Retina (tissue), 1 donor: Measurements from ENCODE around the gene HS1BP3.

Experiments
- DNase-seq: peaks from one replicate; pipeline ENCODE4 v3.0.0-alpha.2; 2016

The HS1BP3 gene

DNA sequence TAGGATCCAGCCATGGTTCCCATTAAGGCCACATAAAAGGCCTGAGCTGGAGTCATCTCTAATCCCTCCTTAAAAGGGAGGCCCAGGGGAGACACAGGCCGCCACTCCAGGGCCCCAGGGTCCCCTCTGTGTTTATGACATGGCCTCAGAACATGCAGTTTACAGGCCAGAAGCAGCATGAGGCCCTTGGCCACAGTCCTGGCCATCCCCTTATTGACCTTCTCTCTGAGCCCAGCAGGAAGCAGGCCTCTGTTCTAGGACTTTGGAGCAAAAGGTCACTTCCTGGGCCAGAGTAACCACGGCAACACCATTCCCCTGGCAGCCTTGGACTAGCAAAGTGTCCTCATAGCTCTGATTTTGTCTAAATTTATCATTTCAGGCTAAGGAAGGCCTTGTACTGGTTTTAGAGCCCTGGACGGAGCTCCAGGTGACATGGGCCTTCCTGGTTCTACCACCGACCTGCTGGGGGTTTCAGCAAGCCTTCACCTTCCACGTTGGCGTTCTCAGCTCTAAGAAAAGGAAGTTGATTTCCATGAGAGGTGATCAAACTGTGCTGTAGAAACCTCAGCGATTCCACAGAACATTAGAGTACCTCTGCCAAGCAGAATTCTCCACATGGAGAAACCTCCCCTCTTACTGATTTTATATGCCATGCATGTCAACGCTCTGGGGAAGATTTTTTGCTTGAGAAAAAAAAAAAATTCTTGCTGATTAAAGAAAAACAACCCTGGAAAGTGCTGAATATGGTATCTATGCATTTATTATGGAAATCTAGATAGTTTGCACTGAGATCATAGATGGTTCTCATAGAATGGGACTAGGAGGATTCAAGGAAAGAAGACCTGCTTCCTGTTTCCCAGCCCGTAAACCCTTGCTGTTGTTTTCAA lies 53.7 kb downstream of the HS1BP3 start:
- DNase-seq: no peak

DNA sequence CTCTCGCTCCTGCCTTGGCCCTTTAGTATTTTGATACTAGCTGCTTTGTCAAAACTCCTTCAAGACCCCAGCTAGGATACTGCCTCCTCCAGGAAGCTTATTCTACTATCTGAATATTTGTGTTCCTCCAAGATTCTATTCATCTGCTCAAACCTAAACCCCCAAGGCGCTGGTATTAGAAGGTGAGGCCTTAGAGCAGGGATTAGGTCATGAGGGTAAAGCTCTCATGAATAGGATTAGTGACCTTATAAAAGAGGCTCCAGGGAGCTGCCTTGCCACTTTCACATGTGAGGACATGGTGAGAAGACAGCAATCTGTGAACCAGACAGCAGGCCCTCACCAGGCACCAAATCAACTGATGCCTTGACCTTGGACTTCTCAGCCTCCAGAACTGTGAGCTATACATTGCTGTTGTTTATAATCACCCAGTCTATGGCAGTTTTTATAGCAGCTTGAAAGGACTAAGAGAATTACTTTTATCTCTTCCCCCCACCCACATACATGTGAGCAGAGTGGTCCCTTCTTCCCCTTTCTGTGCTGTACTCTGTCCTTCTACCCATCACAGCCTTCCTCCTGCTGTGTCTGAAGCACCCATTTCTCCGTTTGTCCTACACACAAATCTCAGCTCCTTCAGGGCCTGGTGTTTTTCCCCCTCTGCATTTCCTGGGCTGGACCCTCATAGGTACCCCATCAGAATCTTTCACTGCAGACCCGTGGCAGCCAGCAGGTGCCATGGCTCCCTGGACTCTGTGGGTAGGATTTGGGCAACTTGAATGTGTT lies 54.5 kb downstream of the HS1BP3 start:
- DNase-seq: no peak

DNA sequence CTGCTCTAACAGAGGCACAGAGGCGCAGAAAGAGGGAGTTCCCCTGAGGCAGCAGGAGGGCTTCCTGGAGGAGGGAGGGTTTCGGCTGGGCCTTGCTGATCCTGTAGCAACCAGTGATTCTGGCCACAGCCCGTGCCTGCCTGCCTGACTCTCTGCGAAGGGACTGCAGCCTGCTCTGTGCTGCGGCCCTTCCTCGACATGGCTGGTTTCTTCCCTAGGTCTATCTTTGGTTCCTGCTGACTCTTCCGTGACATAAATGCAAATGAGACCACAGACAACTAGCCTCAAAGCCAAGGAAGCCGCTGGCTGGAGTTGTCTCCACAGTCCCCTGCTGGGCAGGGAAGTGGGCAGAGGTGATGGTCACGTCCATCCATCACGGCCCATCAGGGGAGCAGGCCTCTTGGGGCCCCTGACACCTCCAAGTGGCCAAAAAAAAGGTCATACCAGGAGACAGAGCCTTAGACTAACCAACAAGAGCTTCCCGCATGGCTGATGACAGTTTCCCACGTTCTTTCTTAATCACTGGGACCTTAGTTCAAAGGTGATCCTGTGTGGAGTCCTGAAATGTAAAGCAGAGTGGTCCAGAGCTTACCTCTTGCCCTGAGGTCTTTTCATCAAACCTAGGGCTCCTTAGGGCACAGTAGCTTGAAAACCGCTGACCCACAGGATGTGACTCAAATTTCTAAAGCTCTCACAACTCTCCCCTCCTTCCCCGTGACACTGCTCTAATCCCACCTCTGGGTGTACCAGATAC lies 55.3 kb downstream of the HS1BP3 start:
- no peak for DNase-seq

DNA sequence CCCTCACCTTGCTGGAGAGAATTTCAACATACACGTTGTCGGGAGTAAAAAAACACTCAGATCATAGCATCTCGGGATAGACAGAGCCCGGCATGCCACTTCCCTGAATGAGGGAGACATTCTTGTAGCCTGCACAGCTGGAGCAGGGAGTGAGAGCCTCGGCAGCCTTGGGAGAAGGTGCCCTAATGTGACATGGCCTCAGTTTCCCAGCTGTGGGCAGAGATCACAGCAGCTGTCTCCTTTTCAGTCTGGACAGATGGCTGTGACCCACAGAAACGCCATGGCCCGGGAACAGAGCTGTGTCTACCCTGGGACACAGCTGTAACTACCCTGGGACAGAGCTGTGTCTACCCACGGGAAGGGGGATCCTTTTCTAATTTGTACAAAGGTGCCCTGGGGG lies 55.9 kb downstream of the HS1BP3 start:
- DNase-seq: no peak

DNA sequence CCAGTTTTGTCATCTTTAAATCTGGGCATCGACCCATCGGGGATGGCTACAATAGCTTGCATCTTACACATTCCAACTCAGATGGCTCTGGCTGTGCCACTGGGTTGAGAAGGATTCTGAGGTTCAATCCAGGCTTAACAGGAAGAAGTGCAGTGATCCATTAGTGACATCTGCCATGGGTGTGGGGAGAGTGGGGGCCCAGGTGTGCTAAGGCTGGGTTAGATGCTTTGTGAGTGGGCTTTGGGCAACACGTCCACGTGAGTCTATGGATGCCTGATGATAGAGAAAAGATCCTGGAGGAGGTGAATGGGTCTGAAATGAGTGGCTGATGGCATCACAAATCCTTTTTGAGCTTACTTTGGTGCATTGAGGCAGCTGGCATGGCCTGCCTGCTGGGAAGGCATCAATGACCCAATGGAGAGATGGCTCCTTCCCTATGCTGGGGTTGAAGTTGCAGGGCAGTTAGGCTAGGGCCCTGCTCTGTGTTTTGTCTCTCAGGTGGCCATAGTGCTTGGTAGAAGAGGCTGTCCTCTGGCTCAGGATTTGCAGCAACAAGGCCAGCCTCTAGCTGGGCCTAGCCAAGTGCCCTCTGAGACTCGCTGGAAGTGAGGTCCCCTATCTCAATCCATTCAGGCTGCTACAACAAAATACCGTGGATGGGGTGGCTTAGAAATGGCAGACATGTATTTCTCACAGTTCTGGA lies 56.7 kb downstream of the HS1BP3 start:
- DNase-seq: no peak

DNA sequence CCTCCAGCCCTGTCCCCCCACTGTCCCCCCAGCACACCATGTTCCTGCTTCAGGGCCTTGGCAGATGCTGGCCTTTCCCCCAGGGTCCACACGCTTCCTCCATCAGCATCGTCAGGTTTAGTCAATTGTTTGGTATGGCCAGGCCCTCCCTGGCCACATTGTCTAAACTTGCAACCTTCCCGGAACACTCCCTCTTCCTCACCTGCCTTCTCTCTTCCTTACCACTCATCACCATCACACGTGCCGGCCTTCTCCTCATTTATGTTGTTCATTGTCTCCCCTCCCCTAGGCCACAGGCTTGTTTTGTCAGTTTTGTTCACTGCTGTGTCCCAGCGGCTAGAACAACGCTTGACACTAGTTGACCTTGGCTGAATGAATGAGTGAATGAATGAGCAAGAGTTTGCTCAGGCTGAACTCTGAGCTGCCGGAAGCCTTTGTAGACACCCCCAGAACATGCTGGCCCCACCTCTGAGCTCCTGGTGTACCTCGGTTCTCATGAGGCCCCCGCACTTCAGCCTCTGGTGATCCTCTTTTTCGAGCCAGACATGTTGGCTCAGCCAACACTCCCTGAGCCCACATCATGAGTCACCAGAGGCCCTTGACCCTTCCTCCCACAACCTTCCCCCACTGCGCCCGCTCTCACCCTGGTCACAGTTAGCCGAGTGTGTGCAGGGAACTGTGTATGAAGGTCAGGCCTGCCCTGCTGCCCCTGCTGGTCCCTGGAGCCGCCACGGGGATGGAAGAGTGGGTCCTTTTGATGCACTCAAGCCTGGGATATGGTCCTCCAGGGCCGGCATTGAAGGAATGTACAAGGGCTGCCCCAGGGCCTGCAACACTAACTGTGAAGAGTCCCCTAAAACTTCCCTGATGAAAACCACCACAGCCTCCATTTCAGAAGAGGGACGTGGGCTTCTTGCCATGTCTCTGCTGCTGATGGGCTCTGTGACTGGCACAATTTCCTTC lies 57.5 kb downstream of the HS1BP3 start:
- DNase-seq: no peak

DNA sequence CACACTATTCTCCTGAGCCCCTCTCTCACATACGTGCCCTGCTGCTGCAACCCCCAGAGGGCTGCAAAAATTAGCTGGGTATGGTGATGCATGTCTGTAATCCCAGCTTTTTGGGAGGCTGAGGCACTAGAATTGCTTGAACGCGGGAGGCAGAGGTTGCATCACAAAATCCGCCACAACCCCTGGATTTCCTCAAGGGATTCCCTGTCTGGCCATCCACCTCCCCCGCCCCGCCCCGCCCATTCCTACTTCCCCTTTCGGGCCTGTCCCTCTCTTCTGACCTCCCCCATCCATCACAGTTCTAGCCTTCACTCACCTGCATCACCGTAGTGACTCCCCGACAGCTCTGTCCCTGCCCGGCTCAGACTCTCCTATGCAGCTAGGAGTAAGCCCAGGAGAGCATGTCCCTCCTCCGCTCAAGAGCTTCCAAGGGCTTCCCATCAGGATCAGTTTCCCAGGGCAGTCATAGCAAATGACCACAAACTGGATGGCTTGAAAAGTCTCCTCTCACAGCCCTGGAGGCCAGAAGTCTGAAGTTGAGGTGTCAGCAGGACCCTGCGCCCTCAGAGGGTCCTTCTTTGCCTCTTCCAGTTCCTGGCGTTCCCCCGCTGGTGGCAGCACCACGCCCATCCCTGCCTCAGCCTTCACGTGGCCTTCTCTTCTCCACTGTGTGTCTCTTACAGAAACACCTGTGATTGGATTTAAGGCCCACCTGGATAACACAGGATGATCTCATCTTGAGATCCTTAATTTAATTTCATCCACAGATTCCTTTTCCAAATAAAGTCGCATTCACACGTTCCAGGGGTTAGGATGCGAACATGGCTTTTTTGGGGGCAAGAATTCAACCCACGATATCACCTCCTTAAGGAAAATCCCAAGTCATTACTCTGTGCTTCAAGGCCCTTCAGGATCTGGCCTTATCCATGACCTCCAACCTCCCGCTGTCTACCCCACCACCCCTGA lies 58.5 kb downstream of the HS1BP3 start:
- DNase-seq: no peak

DNA sequence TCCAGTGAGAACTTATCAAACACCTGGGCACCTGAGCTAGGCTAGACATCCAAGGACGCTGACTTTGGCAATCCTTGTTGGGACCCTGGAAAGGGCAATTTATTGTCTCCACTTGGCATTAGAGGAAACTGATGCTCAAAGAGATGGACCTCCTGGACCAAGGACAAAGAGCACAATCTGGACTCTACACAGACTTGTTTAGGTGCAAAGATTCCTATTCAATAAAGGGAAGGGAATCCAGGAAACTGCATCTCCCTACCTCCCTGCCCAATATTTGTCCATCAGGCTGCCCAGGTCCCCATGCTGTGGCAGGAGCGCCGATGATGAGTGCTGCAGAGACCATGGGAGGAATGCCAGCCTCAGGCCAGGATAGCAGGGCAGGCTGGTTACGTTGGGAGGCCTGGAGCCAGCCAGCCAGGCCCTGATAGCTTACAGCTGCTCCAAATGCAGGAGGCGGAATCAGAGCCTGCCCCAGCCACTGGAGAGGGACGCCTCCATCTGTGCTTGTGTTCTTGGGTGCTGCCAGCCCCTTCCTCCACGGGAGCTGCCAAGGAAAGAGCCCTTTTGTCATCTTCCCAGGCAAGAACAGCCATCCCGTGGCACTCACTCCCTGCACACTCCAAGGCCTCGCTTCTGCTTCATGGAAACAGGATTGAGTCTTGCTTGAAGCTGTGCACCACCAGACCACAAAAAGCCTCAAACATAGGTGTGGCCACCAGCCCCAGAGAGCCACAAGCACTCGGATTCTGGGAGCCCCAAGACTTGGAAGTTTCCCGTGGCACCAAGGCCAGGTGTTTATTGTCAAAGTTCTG lies 60.0 kb downstream of the HS1BP3 start:
- no peak for DNase-seq

DNA sequence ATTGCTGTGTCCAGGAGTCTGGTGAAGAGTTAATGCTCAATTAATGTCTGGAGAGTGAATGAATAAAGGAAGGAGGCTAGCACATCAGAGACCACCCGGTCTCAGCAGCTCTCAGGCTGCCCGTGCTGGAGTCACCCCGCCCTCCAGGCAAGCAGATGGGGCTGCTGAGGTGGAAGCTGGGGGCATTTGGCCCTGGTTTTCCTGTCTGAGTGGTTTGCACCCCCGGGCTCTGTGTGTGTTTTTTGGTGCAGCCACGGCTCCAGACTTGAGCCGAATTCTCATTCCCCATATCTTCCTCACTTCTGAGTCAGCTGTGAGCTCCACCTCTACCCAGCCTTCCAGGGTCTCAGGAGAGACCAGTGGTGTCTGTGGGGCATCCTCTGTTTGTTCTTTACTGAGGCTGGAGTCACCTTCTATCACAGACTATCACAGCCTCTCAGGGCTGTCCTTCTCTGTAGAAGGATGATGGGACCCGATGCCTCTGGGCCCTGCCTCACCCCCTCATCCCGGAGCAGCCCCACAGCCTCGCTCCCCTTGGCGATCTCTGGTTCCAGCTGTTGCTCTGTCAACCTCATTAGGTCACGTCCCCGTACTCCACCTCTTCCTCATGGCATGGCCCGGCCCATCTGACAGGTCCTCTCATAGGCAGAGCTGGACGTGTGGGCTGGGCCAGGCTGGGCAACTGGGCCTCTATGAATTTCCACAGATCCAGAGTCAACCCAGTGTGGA lies 60.8 kb downstream of the HS1BP3 start:
- no peak for DNase-seq

DNA sequence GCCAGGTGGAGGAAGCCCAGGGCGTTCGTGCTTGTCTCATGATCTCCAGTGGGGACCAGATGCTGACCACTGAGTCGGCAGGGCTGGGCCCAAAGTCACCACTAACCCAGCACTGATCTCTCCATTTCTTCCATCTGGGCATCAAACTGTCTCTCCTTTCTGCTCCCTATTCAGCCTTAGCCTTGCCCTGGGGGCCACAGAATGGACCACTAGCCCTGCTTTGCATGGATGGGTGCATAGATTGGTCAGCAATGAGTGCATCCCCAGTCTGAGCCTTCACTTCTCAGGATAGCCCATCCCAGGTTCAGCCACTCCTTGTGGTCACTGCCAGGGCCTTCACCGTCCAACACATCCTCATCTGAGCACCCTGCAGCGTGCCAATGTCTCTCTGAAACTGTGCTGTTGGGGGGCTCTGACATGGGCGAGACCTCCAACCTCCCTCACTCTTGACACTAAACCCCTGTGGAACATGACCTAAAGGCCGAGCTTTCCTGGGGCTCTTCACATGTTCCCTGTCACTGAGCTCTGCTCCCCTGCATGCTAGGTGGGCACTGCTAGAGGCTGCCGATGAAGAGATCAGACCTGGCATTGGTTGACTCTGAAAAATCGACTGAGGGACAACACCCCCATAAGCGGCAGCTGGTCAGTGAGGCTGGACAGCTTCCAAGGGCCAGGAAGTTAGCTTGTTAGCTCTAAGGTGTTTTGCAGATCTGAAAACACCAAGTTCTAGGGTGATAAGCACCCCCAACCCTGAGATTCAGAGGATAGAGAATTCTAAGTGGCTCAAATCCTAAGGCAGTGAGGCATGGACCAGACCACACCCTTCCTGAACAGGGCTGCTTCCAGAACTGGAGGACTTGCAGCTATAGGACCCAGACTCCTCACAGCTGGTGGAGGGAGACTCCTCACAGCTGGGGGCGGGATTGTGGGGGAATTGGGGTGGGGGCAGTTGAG lies 61.7 kb downstream of the HS1BP3 start:
- no peak for DNase-seq

DNA sequence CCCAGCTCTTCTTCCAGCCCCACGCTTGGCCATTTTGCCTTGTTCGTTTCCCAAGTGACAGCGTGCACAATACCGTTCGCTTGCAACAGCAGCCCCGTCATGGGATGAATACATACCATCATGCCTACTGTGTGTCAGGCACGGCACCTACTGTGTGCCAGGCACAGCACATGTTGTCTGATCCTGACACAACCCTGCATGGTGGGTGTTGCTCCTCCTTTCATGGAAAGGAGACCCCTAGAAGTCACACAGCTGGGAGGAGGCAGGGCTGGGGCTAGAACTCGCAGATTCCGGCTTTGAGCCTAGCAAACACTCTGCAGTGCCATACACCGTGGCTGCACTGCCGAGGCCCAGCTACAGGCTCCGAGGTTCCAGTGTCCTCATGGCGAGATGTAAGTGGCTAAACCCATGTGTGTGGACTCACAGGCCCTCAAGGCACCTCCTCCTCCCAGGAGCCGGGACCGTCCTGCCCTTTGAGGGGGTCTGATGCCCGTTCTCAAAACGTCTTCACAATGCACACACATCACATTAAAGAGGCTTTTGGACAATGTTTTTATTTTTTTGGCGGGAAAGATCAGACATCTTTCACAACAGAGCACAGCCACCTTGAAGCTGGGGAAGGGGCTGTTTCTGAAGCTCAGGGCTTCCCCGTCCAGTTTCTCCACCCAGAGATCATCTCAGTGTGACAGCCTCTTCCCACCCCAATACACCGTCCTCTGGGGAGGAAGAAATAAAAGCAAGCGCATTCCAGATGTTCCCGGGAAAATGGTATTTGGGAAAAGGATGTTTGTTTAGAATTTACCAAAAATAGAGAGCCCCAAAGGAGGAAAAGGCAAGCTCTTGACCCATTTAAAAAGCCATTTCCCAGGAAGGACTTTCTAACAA lies 64.9 kb downstream of the HS1BP3 start:
- no peak for DNase-seq

DNA sequence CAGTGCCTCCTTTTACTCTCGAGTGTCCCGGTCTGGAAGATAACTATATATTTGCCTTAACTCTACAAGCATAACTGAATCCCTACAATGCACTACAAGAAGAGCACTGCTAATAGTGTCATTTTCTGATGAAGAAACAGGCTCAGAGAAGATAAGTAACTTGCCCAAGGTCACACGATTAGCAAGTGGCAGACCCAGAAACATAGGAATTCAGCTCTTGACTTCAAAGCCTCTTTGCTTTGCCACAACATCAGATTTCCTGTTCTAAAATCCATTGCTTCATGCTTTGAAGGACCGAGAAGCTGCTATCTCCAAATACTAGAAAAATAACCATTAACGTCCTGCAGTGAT lies 65.6 kb downstream of the HS1BP3 start:
- no peak for DNase-seq

DNA sequence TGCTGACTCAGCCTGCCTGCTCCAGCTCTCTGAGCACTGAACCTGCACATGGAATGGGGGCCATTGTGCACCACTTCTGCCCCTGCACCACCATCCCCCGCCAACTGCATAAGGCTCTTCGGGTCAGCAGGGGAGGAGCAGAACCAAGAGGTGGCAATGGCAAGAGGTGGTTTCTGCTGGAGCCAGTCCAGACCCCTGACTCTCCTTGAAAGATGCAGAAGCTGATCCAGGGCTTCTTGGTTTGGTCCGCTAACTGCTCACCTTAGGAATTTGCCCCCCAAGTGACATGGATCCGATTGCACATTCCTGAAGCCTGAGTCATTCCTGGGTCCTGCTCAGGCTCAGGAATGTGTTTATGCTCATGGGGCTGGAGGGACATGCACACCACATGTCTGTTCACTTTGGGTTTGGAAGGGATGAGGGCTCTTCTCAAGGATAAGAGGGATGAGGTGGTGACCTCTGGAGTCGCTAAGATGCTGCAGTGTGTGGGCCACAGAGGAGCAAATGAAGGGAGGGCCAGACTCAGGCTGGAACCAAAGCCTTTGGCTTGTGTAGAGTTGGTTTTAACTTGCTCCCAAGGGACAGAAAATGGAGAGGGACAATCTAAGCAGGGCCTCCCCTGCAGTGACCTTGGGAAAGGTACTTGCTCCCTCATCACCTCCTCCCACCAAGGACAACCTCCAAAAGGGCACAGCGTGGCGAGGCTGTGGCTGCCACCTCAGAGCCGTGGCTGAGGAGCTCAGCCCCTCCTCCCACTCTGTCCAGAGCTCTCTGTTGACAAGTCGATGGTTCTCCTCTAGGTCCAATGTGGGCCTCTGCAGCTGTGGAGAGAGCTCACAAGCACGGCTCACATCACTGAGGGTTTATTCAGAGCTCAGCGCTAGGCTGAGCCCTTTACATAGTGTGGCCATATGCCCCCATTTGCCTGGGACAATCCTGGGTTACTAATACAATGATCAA lies 66.2 kb downstream of the HS1BP3 start:
- DNase-seq: peak; percentile 68

DNA sequence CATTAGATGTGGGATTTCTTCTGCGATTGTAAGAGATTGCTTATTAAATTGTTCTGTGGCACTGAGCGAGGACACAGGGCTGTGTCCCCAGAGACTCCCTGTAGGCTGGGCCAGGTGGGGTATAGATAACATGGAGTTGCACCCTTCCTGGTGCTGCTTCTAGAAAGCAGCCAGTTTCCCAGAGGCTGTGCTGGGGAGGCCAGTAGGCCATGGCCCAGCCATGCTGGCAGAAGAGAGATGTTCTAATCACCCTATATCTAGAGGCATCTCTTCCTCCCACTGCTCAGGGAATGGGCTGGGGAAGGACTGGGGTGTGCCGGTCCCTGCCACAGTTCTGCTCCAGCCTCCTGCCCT lies 66.9 kb downstream of the HS1BP3 start:
- DNase-seq: no peak

DNA sequence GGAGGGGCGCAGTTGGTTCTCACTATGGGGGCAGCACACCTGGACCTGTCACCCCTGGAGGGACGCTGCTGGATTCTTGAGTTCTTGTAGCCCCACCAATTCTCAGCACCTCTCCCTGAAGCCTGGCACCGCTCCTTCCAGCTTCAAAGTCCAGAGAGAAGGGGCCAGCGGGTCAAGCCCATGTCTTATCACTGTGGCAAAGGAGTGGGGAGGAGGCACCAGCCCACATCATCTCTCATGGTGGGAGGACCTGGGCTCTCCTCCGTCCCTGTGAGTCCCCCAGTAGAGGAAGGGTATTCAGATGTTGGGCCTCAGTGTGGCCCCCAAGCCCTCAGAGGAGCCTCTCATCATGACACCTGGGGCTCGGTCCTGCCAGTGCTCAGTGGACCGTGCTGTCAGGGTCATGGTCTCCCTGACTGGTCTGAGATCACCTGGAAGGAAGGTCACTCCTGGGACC lies 67.4 kb downstream of the HS1BP3 start:
- no peak for DNase-seq
